ENCODE data around the gene TSHR.

TSHR gene

GRCh38 chr14:80954687-80955299 is 628 bp upstream of the TSHR start:
- TF ChIP-seq REST (IDR thresholded peaks at IDR 0.05; ENCODE audit: insufficient read depth in 1 of 2, low read depth in 2 of 2, low read length in 2 of 2) = no peak
- no peak for TF ChIP-seq SIN3A (IDR thresholded peaks at IDR 0.05; ENCODE audit: borderline replicate concordance, insufficient read depth, low read length)
- TF ChIP-seq FOXP2 (optimal IDR thresholded peaks at IDR 0.05; ENCODE audit: borderline replicate concordance, extremely low read depth, extremely low read length, insufficient read depth) = no peak
- no peak for TF ChIP-seq TAF1 (IDR thresholded peaks at IDR 0.05; ENCODE audit: borderline replicate concordance, insufficient read depth, low read length)
- no peak for TF ChIP-seq POLR2AphosphoS5 (IDR thresholded peaks at IDR 0.05; ENCODE audit: low read depth, low read length)

- TF ChIP-seq REST (IDR thresholded peaks at IDR 0.05; ENCODE audit: insufficient read depth in 1 of 2, low read depth in 2 of 2, low read length in 2 of 2) (no peak), TAF1 (IDR thresholded peaks at IDR 0.05; ENCODE audit: borderline replicate concordance, insufficient read depth, low read length) (no peak), SIN3A (IDR thresholded peaks at IDR 0.05; ENCODE audit: borderline replicate concordance, insufficient read depth, low read length) (no peak), FOXP2 (optimal IDR thresholded peaks at IDR 0.05; ENCODE audit: borderline replicate concordance, extremely low read depth, extremely low read length, insufficient read depth) (no peak), POLR2AphosphoS5 (IDR thresholded peaks at IDR 0.05; ENCODE audit: low read depth, low read length) (no peak)
These were observed 681 bp downstream of the TSHR start for GRCh38 chr14:80956102-80956501.

- no peak for TF ChIP-seq REST (IDR thresholded peaks at IDR 0.05; ENCODE audit: insufficient read depth in 1 of 2, low read depth in 2 of 2, low read length in 2 of 2)
- TF ChIP-seq TAF1 (IDR thresholded peaks at IDR 0.05; ENCODE audit: borderline replicate concordance, insufficient read depth, low read length) = no peak
- TF ChIP-seq POLR2AphosphoS5 (IDR thresholded peaks at IDR 0.05; ENCODE audit: low read depth, low read length) = no peak
- no peak for TF ChIP-seq FOXP2 (optimal IDR thresholded peaks at IDR 0.05; ENCODE audit: borderline replicate concordance, extremely low read depth, extremely low read length, insufficient read depth)
These were observed 1.5 kb downstream of the TSHR start for GRCh38 chr14:80956922-80957321.

- TF ChIP-seq SIN3A (IDR thresholded peaks at IDR 0.05; ENCODE audit: borderline replicate concordance, insufficient read depth, low read length) (no peak), FOXP2 (optimal IDR thresholded peaks at IDR 0.05; ENCODE audit: borderline replicate concordance, extremely low read depth, extremely low read length, insufficient read depth) (no peak), POLR2AphosphoS5 (IDR thresholded peaks at IDR 0.05; ENCODE audit: low read depth, low read length) (no peak), TAF1 (IDR thresholded peaks at IDR 0.05; ENCODE audit: borderline replicate concordance, insufficient read depth, low read length) (no peak), REST (IDR thresholded peaks at IDR 0.05; ENCODE audit: insufficient read depth in 1 of 2, low read depth in 2 of 2, low read length in 2 of 2) (no peak)
These were observed 2.2 kb downstream of the TSHR start for GRCh38 chr14:80957613-80958012.

GRCh38 chr14:80958226-80958625 is 2.8 kb downstream of the TSHR start:
- TF ChIP-seq REST (IDR thresholded peaks at IDR 0.05; ENCODE audit: insufficient read depth in 1 of 2, low read depth in 2 of 2, low read length in 2 of 2) (no peak), FOXP2 (optimal IDR thresholded peaks at IDR 0.05; ENCODE audit: borderline replicate concordance, extremely low read depth, extremely low read length, insufficient read depth) (no peak), POLR2AphosphoS5 (IDR thresholded peaks at IDR 0.05; ENCODE audit: low read depth, low read length) (no peak), TAF1 (IDR thresholded peaks at IDR 0.05; ENCODE audit: borderline replicate concordance, insufficient read depth, low read length) (no peak), SIN3A (IDR thresholded peaks at IDR 0.05; ENCODE audit: borderline replicate concordance, insufficient read depth, low read length) (no peak)
